ENCODE measurements around the gene SERPINA10. TPM values are rescaled to one million over a fixed set of nuclear protein-coding genes. Genes with fewer than 3 reads are reported as not detected.

SERPINA10 gene
- polyA plus RNA-seq, 3 donors, result not detected

GRCh38 chr14:94305620-94306019 is 12.6 kb upstream of the SERPINA10 start:
- Histone ChIP-seq H2AFZ (ENCODE audit: insufficient read depth, low read depth, low read length, poor library complexity, severe bottlenecking) (no peak overlapping the region), H3K27me3 (ENCODE audit: control insufficient read depth in 2 of 2, insufficient read depth in 2 of 2, low read length in 2 of 2) (no peaks in the 10 kb centered on the region), H4K20me1 (ENCODE audit: insufficient read depth, low read length) (no peaks in the 10 kb centered on the region), H3K79me2 (ENCODE audit: insufficient read depth, low read length) (no peaks in the 10 kb centered on the region), H3K4me3 (replicated peaks in 1 of 3; ENCODE audit: low read depth in 2 of 3, low read length in 3 of 3) (no peak overlapping the region), H3K36me3 (replicated peaks in 1 of 2; ENCODE audit: control insufficient read depth in 1 of 2, insufficient read depth in 2 of 2, low read length in 2 of 2) (no peaks in the 10 kb centered on the region), H3K4me1 (ENCODE audit: control insufficient read depth in 1 of 2, insufficient read depth in 2 of 2, low read length in 2 of 2) (no peaks in the 10 kb centered on the region), H3K9me3 (replicated peaks in 1 of 2; ENCODE audit: control insufficient read depth in 1 of 2, insufficient read depth in 1 of 2, low read length in 2 of 2) (peaks cover 0 to 4% of the 10 kb centered on the region in 2 donors), H3K9ac (ENCODE audit: insufficient read depth, low read length, poor library complexity, severe bottlenecking) (no peak overlapping the region), H3K4me2 (replicated peaks; ENCODE audit: extremely low read depth, low read length, poor library complexity, severe bottlenecking) (no peak overlapping the region), H3K27ac (ENCODE audit: low read depth in 1 of 2, low read length in 2 of 2) (no peak overlapping the region)
- no peak for TF ChIP-seq CTCF (IDR thresholded peaks at IDR 0.05)
- Mint-ChIP-seq H3K27me3 (ENCODE audit: low read depth in 3 of 3) (peaks cover 1 to 5% (median 3%) of the 10 kb centered on the region in 3 donors), H3K4me1 (no peaks in the 10 kb centered on the region), H3K36me3 (no peaks in the 10 kb centered on the region), H3K4me3 (no peak overlapping the region), H3K9me3 (peaks cover 6 to 13% (median 9%) of the 10 kb centered on the region in 7 donors), H3K27ac (no peak overlapping the region)
- no peak for DNase-seq
- intact Hi-C loops (cut with micrococcal nuclease), result no loop called here
- WGBS (ENCODE audit: insufficient coverage), result no CpG with 5 or more reads among the region's 2 CpGs

GRCh38 chr14:94304243-94304642 is 11.2 kb upstream of the SERPINA10 start:
- H3K9ac ChIP-seq (ENCODE audit: insufficient read depth, low read length, poor library complexity, severe bottlenecking), result no peak overlapping the region
- no peak overlapping the region for H3K4me3 Mint-ChIP-seq
- intact Hi-C loops (cut with micrococcal nuclease), result no loop called here
- H3K4me1 ChIP-seq (ENCODE audit: control insufficient read depth in 1 of 2, insufficient read depth in 2 of 2, low read length in 2 of 2), result no peaks in the 10 kb centered on the region
- H3K9me3 ChIP-seq (replicated peaks in 1 of 2; ENCODE audit: control insufficient read depth in 1 of 2, insufficient read depth in 1 of 2, low read length in 2 of 2), result peaks cover 0 to 4% of the 10 kb centered on the region in 2 donors
- no peaks in the 10 kb centered on the region for H3K36me3 ChIP-seq (replicated peaks in 1 of 2; ENCODE audit: control insufficient read depth in 1 of 2, insufficient read depth in 2 of 2, low read length in 2 of 2)
- no peak for DNase-seq
- H2AFZ ChIP-seq (ENCODE audit: insufficient read depth, low read depth, low read length, poor library complexity, severe bottlenecking), result no peak overlapping the region
- no peaks in the 10 kb centered on the region for H3K4me1 Mint-ChIP-seq
- no peak overlapping the region for H3K4me2 ChIP-seq (replicated peaks; ENCODE audit: extremely low read depth, low read length, poor library complexity, severe bottlenecking)
- no peaks in the 10 kb centered on the region for H3K79me2 ChIP-seq (ENCODE audit: insufficient read depth, low read length)
- 87% methylated on average over 4 of the region's 6 CpGs for WGBS (ENCODE audit: insufficient coverage)
- H3K27me3 ChIP-seq (ENCODE audit: control insufficient read depth in 2 of 2, insufficient read depth in 2 of 2, low read length in 2 of 2), result no peaks in the 10 kb centered on the region
- H4K20me1 ChIP-seq (ENCODE audit: insufficient read depth, low read length), result no peaks in the 10 kb centered on the region
- peaks cover 1 to 5% (median 4%) of the 10 kb centered on the region in 3 donors for H3K27me3 Mint-ChIP-seq (ENCODE audit: low read depth in 3 of 3)
- H3K4me3 ChIP-seq (replicated peaks in 1 of 3; ENCODE audit: low read depth in 2 of 3, low read length in 3 of 3), result no peak overlapping the region
- H3K36me3 Mint-ChIP-seq, result no peaks in the 10 kb centered on the region
- no peak for TF ChIP-seq CTCF (IDR thresholded peaks at IDR 0.05)
- H3K9me3 Mint-ChIP-seq, result peaks cover 8 to 13% (median 10%) of the 10 kb centered on the region in 7 donors
- H3K27ac ChIP-seq (ENCODE audit: low read depth in 1 of 2, low read length in 2 of 2), result no peak overlapping the region
- no peak overlapping the region for H3K27ac Mint-ChIP-seq
